OCI-LY1 (cell line): ENCODE measurements around the gene SERP1.

Source experiments
- EZH2 ChIP-seq: fragments of 200-600 bp; sonication (generic), shearing (Covaris generic); IDR thresholded peaks from 2 replicates; pipeline ENCODE4 v1.8.0; 2017; ENCODE audit warnings: borderline replicate concordance, mixed run types, mild to moderate bottlenecking, antibody characterized with exemption, low read length, moderate library complexity, mixed read lengths
- TF ChIP-seq, protein P1 (sequence below): fragments of 200-600 bp; sonication (generic), shearing (Covaris generic); IDR thresholded peaks from 2 replicates; pipeline ENCODE4 v1.5.1; 2017; ENCODE audit warnings: mild to moderate bottlenecking, antibody characterized with exemption, low read length, moderate library complexity, mixed read lengths

DNA sequence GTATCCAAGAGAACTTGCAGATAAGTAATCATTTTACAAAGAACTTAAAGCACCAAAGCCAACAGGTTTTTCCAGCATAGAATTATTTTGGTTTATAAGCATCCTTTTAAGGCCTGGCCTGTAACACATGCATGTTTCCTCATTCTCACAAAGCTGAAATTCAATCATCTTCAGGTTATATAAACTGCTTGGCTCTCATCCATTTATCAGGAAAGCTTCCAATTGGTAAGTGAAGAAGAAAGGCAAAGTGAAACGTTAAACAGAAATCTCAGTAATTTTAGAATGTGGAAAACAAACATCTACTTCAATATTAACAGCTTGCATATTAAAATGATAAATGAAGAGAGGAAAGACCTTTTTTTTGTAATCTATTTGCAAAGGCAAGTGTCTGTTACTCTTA, 1.6 kb downstream of the SERP1 start:
- TF ChIP-seq, protein P1, sequence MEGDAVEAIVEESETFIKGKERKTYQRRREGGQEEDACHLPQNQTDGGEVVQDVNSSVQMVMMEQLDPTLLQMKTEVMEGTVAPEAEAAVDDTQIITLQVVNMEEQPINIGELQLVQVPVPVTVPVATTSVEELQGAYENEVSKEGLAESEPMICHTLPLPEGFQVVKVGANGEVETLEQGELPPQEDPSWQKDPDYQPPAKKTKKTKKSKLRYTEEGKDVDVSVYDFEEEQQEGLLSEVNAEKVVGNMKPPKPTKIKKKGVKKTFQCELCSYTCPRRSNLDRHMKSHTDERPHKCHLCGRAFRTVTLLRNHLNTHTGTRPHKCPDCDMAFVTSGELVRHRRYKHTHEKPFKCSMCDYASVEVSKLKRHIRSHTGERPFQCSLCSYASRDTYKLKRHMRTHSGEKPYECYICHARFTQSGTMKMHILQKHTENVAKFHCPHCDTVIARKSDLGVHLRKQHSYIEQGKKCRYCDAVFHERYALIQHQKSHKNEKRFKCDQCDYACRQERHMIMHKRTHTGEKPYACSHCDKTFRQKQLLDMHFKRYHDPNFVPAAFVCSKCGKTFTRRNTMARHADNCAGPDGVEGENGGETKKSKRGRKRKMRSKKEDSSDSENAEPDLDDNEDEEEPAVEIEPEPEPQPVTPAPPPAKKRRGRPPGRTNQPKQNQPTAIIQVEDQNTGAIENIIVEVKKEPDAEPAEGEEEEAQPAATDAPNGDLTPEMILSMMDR = no peak
- TF ChIP-seq EZH2 = no peak
